CD4-positive, alpha-beta T cell (primary cell): ENCODE results near the gene FAM76B. TPM values are rescaled to one million over a fixed set of nuclear protein-coding genes. Genes with fewer than 3 reads are reported as not detected.

Experiments
- ATAC-seq: fragments of 200-7000 bp; cut with Tn5 transposase; one replicate; pipeline ENCODE4 v1.10.0; 2022; ENCODE audit warnings: mild to moderate bottlenecking; ENCODE audit not compliant: poor library complexity
- CTCF ChIA-PET: fragments of 350-600 bp; sonication (Branson Sonifier 250); formaldehyde crosslinking; loops from one replicate; lab custom pipeline; 2021; ENCODE audit warnings: antibody characterized with exemption, inconsistent platforms; lab: Charles Lee
- POLR2A ChIA-PET: fragments of 350-600 bp; sonication (Branson Sonifier 250); formaldehyde crosslinking; loops from one replicate; lab custom pipeline; 2021; ENCODE audit warnings: antibody characterized with exemption, inconsistent platforms; lab: Charles Lee
- DNase-seq, 14 experiments: peaks; one replicate each; pipeline ENCODE4 v3.0.0-alpha.2; 2013 to 2020; ENCODE audit warnings: mixed read lengths in 2 of 14
- H3K27ac ChIP-seq, 2 donors: one replicate each; pipeline versions ENCODE4 v1.5.1 to v1.7.0; 2013; ENCODE audit warnings: low read length in 2 of 2, low read depth in 1 of 2, mild to moderate bottlenecking in 1 of 2
- H3K27me3 ChIP-seq, 2 experiments: 1 replicate in 1 of 2; 2 replicates in 1 of 2; pipeline versions ENCODE4 v1.6.1 to v1.7.0; 2013; ENCODE audit warnings: low read length in 2 of 2, control low read depth in 1 of 2, mild to moderate bottlenecking in 1 of 2, moderate library complexity in 1 of 2; ENCODE audit not compliant: insufficient read depth in 2 of 2, control insufficient read depth in 1 of 2
- H3K36me3 ChIP-seq: one replicate; pipeline ENCODE4 v1.6.1; 2013; ENCODE audit warnings: low read length, control low read depth; ENCODE audit not compliant: insufficient read depth
- H3K4me1 ChIP-seq: one replicate; pipeline ENCODE4 v1.6.1; 2013; ENCODE audit warnings: low read length, control low read depth; ENCODE audit not compliant: insufficient read depth
- H3K4me3 ChIP-seq: one replicate; pipeline ENCODE4 v1.5.1; 2013; ENCODE audit warnings: mild to moderate bottlenecking, low read length, moderate library complexity
- H3K9me3 ChIP-seq, 2 experiments: 1 replicate in 1 of 2; 2 replicates in 1 of 2; pipeline versions ENCODE4 v1.6.1 to v1.7.0; 2013; ENCODE audit warnings: low read length in 2 of 2, mild to moderate bottlenecking in 2 of 2, control low read depth in 1 of 2, moderate library complexity in 1 of 2; ENCODE audit not compliant: control insufficient read depth in 1 of 2, insufficient read depth in 1 of 2
- H3K27ac Mint-ChIP-seq: one replicate; pipeline ENCODE4 v1.8.0; 2020; ENCODE audit warnings: mixed read lengths
- H3K27me3 Mint-ChIP-seq: one replicate; pipeline ENCODE4 v1.8.0; 2021; ENCODE audit warnings: mixed read lengths
- H3K36me3 Mint-ChIP-seq: one replicate; pipeline ENCODE4 v1.8.0; 2021; ENCODE audit warnings: low read depth, mixed read lengths
- H3K4me1 Mint-ChIP-seq: one replicate; pipeline ENCODE4 v1.8.0; 2021; ENCODE audit warnings: low read depth, mixed read lengths
- H3K4me3 Mint-ChIP-seq: one replicate; pipeline ENCODE4 v1.8.0; 2020; ENCODE audit warnings: mild to moderate bottlenecking, mixed read lengths
- H3K9me3 Mint-ChIP-seq: one replicate; pipeline ENCODE4 v1.8.0; 2020; ENCODE audit warnings: mixed read lengths
- intact Hi-C, 2 experiments: fragments of 100-400 bp; cut with DNase I in 1 of 2; cut with micrococcal nuclease in 1 of 2; formaldehyde crosslinking; loops; one replicate each; pipeline versions ENCODE4 v1.15.1 to v1.9.0; 2023 to 2025; cut with DNase I, micrococcal nuclease
- total RNA-seq, 174 experiments: library from RNA in 2 of 174; stranded (reverse) in 2 of 174; gene quantifications; one replicate each; pipeline ENCODE4 v1.2.3 and lab custom pipeline; 2021 to 2026
- TF ChIP-seq, protein P1 (sequence below): fragments of 200-600 bp; IDR thresholded peaks from one replicate; pipeline ENCODE4 v1.8.0; 2022; ENCODE audit warnings: antibody characterized with exemption, mild to moderate bottlenecking

Gene FAM76B
- total RNA-seq, 2 experiments from 2014 or later: 95.1 to 101 TPM

DNA sequence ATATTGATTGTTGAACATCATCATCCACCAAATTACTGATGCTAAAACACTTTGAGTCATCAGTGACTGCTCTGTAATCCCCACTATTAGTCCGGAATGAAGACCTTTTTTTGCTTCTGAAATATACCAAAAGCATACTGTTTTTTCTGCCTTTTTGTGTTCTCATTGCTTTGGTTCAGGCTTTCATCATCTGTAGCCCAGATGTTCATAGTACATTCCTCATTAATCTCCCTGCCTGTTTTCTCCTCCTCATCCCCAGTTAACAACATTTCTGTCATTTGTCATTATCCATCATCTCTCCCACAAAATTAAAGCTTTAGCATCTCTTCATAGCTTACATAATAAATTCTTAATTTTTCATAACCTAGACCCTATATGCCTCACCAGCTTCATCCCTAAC, 10.0 kb upstream of the FAM76B start:
- H3K9me3 Mint-ChIP-seq: no peaks in the 10 kb centered on the region
- TF ChIP-seq, protein P1, sequence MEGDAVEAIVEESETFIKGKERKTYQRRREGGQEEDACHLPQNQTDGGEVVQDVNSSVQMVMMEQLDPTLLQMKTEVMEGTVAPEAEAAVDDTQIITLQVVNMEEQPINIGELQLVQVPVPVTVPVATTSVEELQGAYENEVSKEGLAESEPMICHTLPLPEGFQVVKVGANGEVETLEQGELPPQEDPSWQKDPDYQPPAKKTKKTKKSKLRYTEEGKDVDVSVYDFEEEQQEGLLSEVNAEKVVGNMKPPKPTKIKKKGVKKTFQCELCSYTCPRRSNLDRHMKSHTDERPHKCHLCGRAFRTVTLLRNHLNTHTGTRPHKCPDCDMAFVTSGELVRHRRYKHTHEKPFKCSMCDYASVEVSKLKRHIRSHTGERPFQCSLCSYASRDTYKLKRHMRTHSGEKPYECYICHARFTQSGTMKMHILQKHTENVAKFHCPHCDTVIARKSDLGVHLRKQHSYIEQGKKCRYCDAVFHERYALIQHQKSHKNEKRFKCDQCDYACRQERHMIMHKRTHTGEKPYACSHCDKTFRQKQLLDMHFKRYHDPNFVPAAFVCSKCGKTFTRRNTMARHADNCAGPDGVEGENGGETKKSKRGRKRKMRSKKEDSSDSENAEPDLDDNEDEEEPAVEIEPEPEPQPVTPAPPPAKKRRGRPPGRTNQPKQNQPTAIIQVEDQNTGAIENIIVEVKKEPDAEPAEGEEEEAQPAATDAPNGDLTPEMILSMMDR: no peak
- POLR2A ChIA-PET: interaction anchor here (1.1 kb wide), 1 partner anchor 9 kb away, joined by 4 read pairs; the partner anchor contains the start of gene CEP57
- no peak overlapping the region for H3K4me3 Mint-ChIP-seq
- Histone ChIP-seq H3K4me1 (no peaks in the 10 kb centered on the region), H3K27me3 (no peaks in the 10 kb centered on the region), H3K36me3 (peaks cover 27% of the 10 kb centered on the region), H3K4me3 (no peak overlapping the region), H3K27ac (no peak overlapping the region), H3K9me3 (no peaks in the 10 kb centered on the region)
- no peaks in the 10 kb centered on the region for H3K27me3 Mint-ChIP-seq
- no peak for DNase-seq
- H3K36me3 Mint-ChIP-seq: peaks cover 47% of the 10 kb centered on the region
- no peak overlapping the region for H3K27ac Mint-ChIP-seq
- intact Hi-C loops: loop anchor here in 1 of 2 experiments (10.0 kb wide), 1 partner anchor 1285 kb away; the partner anchor contains the start of gene C11orf97
- H3K4me1 Mint-ChIP-seq: peaks cover 28% of the 10 kb centered on the region
- CTCF ChIA-PET: no interaction called here
- no peak for ATAC-seq

DNA sequence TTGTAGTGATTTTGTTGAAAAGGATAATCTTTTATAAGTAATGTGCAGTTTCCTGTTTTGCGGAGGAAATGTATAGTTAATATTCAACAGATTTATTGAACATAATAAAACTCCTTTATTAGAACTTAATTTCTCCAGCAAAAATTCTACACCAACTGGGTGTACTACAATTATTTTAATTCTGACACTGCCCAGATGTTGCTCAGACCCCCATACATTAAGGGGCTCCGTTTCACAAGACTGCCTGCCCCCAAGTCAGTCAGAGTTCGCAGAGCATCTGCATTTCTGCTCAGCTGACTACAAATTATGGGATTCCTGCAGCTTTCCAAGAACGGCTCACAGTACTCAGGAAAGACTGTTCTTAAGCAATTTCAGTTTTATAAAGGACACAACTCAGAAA, 6.9 kb upstream of the FAM76B start:
- Mint-ChIP-seq H3K9me3 (no peaks in the 10 kb centered on the region), H3K36me3 (peaks cover 24% of the 10 kb centered on the region), H3K4me3 (no peak overlapping the region), H3K27ac (no peak overlapping the region), H3K27me3 (no peaks in the 10 kb centered on the region), H3K4me1 (peaks cover 54% of the 10 kb centered on the region)
- Histone ChIP-seq H3K36me3 (peaks cover 23% of the 10 kb centered on the region), H3K9me3 (no peaks in the 10 kb centered on the region), H3K27ac (no peak overlapping the region), H3K27me3 (no peaks in the 10 kb centered on the region), H3K4me3 (no peak overlapping the region), H3K4me1 (peaks cover 9% of the 10 kb centered on the region)
- intact Hi-C loops: loop anchor here in 1 of 2 experiments (10.0 kb wide), 1 partner anchor 1282 kb away; the partner anchor contains the start of gene C11orf97
- ATAC-seq (no peak), DNase-seq (no peak)
- POLR2A ChIA-PET: no interaction called here
- CTCF ChIA-PET: no interaction called here
- TF ChIP-seq, protein P1: no peak

DNA sequence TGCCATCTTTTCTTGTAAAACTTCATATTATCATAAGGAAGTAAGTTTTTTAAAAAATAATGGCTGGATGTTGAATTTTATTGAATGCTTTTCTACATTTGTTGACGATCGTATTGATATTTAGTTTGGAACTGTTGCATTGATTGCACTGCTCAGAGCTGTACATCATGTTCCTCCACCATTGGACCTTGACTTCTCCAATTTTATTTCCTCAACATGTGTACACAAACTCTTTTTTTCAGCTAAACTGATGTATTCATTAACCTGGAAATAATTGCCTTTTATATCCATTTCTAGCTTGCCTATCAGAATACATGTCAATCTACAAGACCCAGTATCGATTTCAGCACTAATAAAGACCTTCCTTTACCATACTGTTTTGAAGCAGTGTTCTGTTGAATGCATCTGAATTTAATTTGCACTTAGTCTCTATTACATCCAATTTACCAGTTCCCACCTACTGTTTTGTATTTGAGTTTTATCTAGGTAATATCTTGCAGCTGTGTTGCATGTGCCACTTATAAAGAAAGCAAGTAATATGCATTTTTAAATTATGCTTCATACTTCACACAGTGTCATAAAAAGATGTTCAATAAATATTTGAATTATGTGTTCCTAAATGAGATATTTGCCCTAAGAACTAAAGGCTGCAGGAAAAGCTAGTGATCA, 6.2 kb upstream of the FAM76B start:
- peaks cover 16% of the 10 kb centered on the region for H3K4me1 ChIP-seq
- H3K27ac Mint-ChIP-seq: no peak overlapping the region
- ChIA-PET CTCF (no interaction called here), POLR2A (no interaction called here)
- H3K27me3 ChIP-seq: no peaks in the 10 kb centered on the region
- no peak overlapping the region for H3K4me3 Mint-ChIP-seq
- DNase-seq (no peak), ATAC-seq (no peak)
- H3K36me3 ChIP-seq: peaks cover 20% of the 10 kb centered on the region
- TF ChIP-seq, protein P1: no peak
- H3K9me3 Mint-ChIP-seq: no peaks in the 10 kb centered on the region
- H3K27ac ChIP-seq: no peak overlapping the region
- H3K4me3 ChIP-seq: no peak overlapping the region
- H3K36me3 Mint-ChIP-seq: peaks cover 24% of the 10 kb centered on the region
- H3K27me3 Mint-ChIP-seq: no peaks in the 10 kb centered on the region
- intact Hi-C loops: loop anchor here in 1 of 2 experiments (10.0 kb wide), 1 partner anchor 1281 kb away; the partner anchor contains the start of gene C11orf97
- no peaks in the 10 kb centered on the region for H3K9me3 ChIP-seq
- peaks cover 61% of the 10 kb centered on the region for H3K4me1 Mint-ChIP-seq
